ENCODE measurements around the gene RPH3AL.

Gene RPH3AL

GRCh38 chr17:325270-326009 is 27.2 kb downstream of the RPH3AL start:
- H3K9me3 ChIP-seq (ENCODE audit: control insufficient read depth, insufficient read depth, low read depth, low read length) = no peaks in the 10 kb centered on the region
- no peaks in the 10 kb centered on the region for H3K4me1 ChIP-seq (ENCODE audit: control insufficient read depth, insufficient read depth, low read length)
- ChIA-PET CTCF (interaction anchor here (1.3 kb wide), 1 partner anchor 20 kb away, joined by 4 read pairs; no protein-coding TSS in a partner anchor), POLR2A (no interaction called here)
- no peaks in the 10 kb centered on the region for H3K36me3 ChIP-seq (ENCODE audit: control insufficient read depth in 2 of 2, insufficient read depth in 1 of 2, low read length in 2 of 2)
- no peak overlapping the region for H3K4me3 ChIP-seq (ENCODE audit: low read depth, low read length)
- peak; percentile 98 for TF ChIP-seq ZNF623 (tag by site-specific recombination; IDR thresholded peaks at IDR 0.05)
- TF ChIP-seq ZNF157 (tag by site-specific recombination; IDR thresholded peaks at IDR 0.05) = no peak
- no peak overlapping the region for H3K27ac ChIP-seq (ENCODE audit: extremely low read depth, low read depth, low read length)

GRCh38 chr17:323721-324571 is 28.7 kb downstream of the RPH3AL start:
- Histone ChIP-seq H3K4me3 (ENCODE audit: low read depth, low read length) (no peak overlapping the region), H3K27ac (ENCODE audit: extremely low read depth, low read depth, low read length) (no peak overlapping the region), H3K9me3 (ENCODE audit: control insufficient read depth, insufficient read depth, low read depth, low read length) (no peaks in the 10 kb centered on the region), H3K4me1 (ENCODE audit: control insufficient read depth, insufficient read depth, low read length) (no peaks in the 10 kb centered on the region), H3K36me3 (ENCODE audit: control insufficient read depth in 2 of 2, insufficient read depth in 1 of 2, low read length in 2 of 2) (peaks cover 0 to 6% of the 10 kb centered on the region in 2 experiments; a peak in 1 of 3 replicates)
- ChIA-PET POLR2A (no interaction called here), CTCF (interaction anchor here (0.6 kb wide), 3 partner anchors 24 to 116 kb away, joined by 3 to 4 read pairs (median 3); no protein-coding TSS in a partner anchor)
- no peak for TF ChIP-seq ZNF623 (tag by site-specific recombination; IDR thresholded peaks at IDR 0.05)
- peak; percentile 69; the same call in 1 of the 2 replicates for TF ChIP-seq EGR2 (tag by site-specific recombination; IDR thresholded peaks at IDR 0.05; ENCODE audit: low read depth)
- peak; percentile 62; the same call in 1 of the 2 replicates for TF ChIP-seq ZFHX2 (tag by site-specific recombination; conservative IDR thresholded peaks at IDR 0.05)

- CTCF ChIA-PET = interaction anchor here (0.6 kb wide), 1 partner anchor 25 kb away, joined by 4 read pairs; no protein-coding TSS in a partner anchor
- TF ChIP-seq ZNF248 (tag by site-specific recombination; IDR thresholded peaks at IDR 0.05) (no peak), ZNF155 (tag by site-specific recombination; IDR thresholded peaks at IDR 0.05) (no peak), ZNF624 (tag by site-specific recombination; IDR thresholded peaks at IDR 0.05) (no peak), ZNF776 (tag by site-specific recombination; IDR thresholded peaks at IDR 0.05; ENCODE audit: borderline replicate concordance) (no peak), ZNF114 (tag by site-specific recombination; IDR thresholded peaks at IDR 0.05) (no peak), ZNF600 (tag by site-specific recombination; IDR thresholded peaks at IDR 0.05) (no peak), ZNF623 (tag by site-specific recombination; IDR thresholded peaks at IDR 0.05) (no peak), ZNF416 (tag by site-specific recombination; IDR thresholded peaks at IDR 0.05) (no peak), ZNF19 (tag by site-specific recombination; IDR thresholded peaks at IDR 0.05; ENCODE audit: low read depth) (no peak), HOXD13 (CRISPR knock-in tag; IDR thresholded peaks at IDR 0.05; ENCODE audit: borderline replicate concordance) (no peak), SP2 (tag by site-specific recombination; IDR thresholded peaks at IDR 0.05) (no peak)
- H3K27ac ChIP-seq (ENCODE audit: extremely low read depth, low read depth, low read length) = no peak overlapping the region
- no peaks in the 10 kb centered on the region for H3K4me1 ChIP-seq (ENCODE audit: control insufficient read depth, insufficient read depth, low read length)
- H3K9me3 ChIP-seq (ENCODE audit: control insufficient read depth, insufficient read depth, low read depth, low read length) = no peaks in the 10 kb centered on the region
- peaks cover 0 to 6% of the 10 kb centered on the region in 2 experiments; a peak in 1 of 3 replicates for H3K36me3 ChIP-seq (ENCODE audit: control insufficient read depth in 2 of 2, insufficient read depth in 1 of 2, low read length in 2 of 2)
- H3K4me3 ChIP-seq (ENCODE audit: low read depth, low read length) = no peak overlapping the region
- POLR2A ChIA-PET = no interaction called here
Observed at GRCh38 chr17:323181-323580, 29.4 kb downstream of the RPH3AL start.

DNA sequence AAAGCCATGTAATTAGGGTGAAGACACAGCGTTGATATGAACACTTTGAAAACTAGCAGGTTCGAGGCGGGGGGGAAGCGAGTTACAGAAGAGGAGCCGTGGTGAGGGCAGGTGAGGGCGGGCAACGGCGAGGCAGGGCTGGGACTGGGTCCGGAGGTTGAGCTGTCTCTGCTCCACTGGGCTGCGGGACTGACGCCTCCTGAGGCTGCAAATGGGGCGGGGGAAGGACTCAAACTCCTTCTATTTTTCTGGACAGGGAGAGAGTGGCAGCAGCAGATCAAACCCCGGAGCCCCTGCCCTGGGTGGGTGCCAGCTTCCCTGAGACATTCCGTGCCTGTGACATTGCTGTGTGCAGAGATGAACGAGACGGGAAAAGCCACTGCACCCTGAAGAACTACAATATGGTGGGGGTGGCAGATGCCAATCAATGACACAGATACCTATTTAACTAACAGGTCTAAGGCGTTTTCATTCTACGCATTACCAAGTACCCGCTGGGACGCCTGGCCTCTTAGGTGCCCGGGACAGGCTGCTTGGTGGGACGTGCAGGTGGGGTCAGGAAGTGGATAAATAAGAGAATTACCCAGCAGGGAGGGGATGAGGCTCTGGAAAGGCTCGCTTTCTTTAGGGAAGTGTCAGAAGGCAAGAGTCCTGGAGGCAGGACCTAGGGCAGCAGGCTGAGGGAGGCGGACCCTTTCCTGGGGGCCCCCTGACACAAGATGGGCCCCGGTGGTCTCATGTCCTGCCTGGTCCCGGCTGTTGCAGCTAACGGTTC is 30.4 kb downstream of the RPH3AL start:
- peaks cover 0 to 6% of the 10 kb centered on the region in 2 experiments; a peak in 1 of 3 replicates for H3K36me3 ChIP-seq (ENCODE audit: control insufficient read depth in 2 of 2, insufficient read depth in 1 of 2, low read length in 2 of 2)
- CTCF ChIA-PET = interaction anchor here (0.7 to 1.6 kb wide), 2 partner anchors 13 to 15 kb away, joined by 3 to 4 read pairs; no protein-coding TSS in a partner anchor
- no peak overlapping the region for H3K4me3 ChIP-seq (ENCODE audit: low read depth, low read length)
- POLR2A ChIA-PET = no interaction called here
- no peaks in the 10 kb centered on the region for H3K4me1 ChIP-seq (ENCODE audit: control insufficient read depth, insufficient read depth, low read length)
- H3K9me3 ChIP-seq (ENCODE audit: control insufficient read depth, insufficient read depth, low read depth, low read length) = no peaks in the 10 kb centered on the region
- no peak overlapping the region for H3K27ac ChIP-seq (ENCODE audit: extremely low read depth, low read depth, low read length)
- TF ChIP-seq ZFP41 (tag by site-specific recombination; IDR thresholded peaks at IDR 0.05; ENCODE audit: borderline replicate concordance) = no peak
- TF ChIP-seq, protein P1, sequence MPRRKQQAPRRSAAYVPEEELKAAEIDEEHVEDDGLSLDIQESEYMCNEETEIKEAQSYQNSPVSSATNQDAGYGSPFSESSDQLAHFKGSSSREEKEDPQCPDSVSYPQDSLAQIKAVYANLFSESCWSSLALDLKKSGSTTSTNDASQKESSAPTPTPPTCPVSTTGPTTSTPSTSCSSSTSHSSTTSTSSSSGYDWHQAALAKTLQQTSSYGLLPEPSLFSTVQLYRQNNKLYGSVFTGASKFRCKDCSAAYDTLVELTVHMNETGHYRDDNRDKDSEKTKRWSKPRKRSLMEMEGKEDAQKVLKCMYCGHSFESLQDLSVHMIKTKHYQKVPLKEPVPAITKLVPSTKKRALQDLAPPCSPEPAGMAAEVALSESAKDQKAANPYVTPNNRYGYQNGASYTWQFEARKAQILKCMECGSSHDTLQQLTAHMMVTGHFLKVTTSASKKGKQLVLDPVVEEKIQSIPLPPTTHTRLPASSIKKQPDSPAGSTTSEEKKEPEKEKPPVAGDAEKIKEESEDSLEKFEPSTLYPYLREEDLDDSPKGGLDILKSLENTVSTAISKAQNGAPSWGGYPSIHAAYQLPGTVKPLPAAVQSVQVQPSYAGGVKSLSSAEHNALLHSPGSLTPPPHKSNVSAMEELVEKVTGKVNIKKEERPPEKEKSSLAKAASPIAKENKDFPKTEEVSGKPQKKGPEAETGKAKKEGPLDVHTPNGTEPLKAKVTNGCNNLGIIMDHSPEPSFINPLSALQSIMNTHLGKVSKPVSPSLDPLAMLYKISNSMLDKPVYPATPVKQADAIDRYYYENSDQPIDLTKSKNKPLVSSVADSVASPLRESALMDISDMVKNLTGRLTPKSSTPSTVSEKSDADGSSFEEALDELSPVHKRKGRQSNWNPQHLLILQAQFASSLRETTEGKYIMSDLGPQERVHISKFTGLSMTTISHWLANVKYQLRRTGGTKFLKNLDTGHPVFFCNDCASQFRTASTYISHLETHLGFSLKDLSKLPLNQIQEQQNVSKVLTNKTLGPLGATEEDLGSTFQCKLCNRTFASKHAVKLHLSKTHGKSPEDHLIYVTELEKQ (tag by site-specific recombination; IDR thresholded peaks at IDR 0.05; ENCODE audit: borderline replicate concordance) = no peak
- no peak for TF ChIP-seq ZNF785 (tag by site-specific recombination; IDR thresholded peaks at IDR 0.05)
- TF ChIP-seq ZNF777 (tag by site-specific recombination; IDR thresholded peaks at IDR 0.05; ENCODE audit: borderline replicate concordance) = no peak
- TF ChIP-seq OSR2 (tag by site-specific recombination; IDR thresholded peaks at IDR 0.05) = no peak
